22Rv1 (cell line): ENCODE data around the gene CTNNA1.

Experiments used
- CTCF ChIP-seq: fragments of 450-650 bp; IDR thresholded peaks from 2 replicates; pipeline ENCODE4 v1.5.1; 2017; ENCODE audit warnings: mild to moderate bottlenecking
- ZFX ChIP-seq: fragments of 450-650 bp; IDR thresholded peaks from 2 replicates; pipeline ENCODE4 v1.6.1; 2017; ENCODE audit warnings: antibody characterized with exemption, borderline replicate concordance

DNA sequence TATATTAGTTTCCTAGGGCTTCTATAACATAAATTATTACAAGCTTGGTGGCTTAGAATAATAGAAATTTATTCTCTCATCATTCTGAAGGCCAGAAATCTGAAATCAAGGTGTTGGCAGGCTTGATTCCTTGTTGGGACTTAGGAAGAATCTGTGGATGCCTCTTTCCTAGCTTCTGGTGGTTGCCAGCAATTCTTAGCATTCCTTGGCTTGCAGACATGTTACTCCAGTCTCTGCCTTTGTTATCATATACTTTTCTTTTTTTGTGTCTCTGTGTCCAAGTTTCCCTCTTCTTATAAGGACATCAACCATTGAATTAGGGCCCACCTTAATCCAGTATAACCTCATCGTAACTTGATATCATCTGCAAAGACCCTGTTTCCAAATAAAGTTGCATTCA is 31.4 kb downstream of the CTNNA1 start:
- no peak for TF ChIP-seq CTCF
- no peak for TF ChIP-seq ZFX
